Cardiac muscle cell (in vitro differentiated cells and primary cell): Measurements from ENCODE around the gene AP2A1. TPM values are rescaled to one million over a fixed set of nuclear protein-coding genes. Genes with fewer than 3 reads are reported as not detected.

Experiments used
- DNase-seq, 2 donors: peaks; one replicate each; pipeline versions ENCODE4 v3.0.0 to v3.0.0-alpha.2; 2010 to 2017; ENCODE audit warnings: low read depth in 1 of 2, low spot score in 1 of 2
- H3K27ac ChIP-seq: fragments of 200-600 bp; sonication (generic); 2 replicates; pipeline ENCODE4 v1.5.1; 2016
- H3K27me3 ChIP-seq: fragments of 200-600 bp; sonication (generic); 2 replicates; pipeline ENCODE4 v1.6.0; 2016; ENCODE audit warnings: control low read depth
- H3K36me3 ChIP-seq: fragments of 200-600 bp; sonication (generic); 2 replicates; pipeline ENCODE4 v1.5.1; 2016; ENCODE audit warnings: control low read depth
- H3K4me1 ChIP-seq: fragments of 200-600 bp; sonication (generic); 2 replicates; pipeline ENCODE4 v1.8.1; 2017; ENCODE audit warnings: low read depth, mild to moderate bottlenecking, mixed run types
- H3K4me3 ChIP-seq: fragments of 200-600 bp; sonication (generic); 2 replicates; pipeline ENCODE4 v1.5.1; 2016; ENCODE audit warnings: mild to moderate bottlenecking
- H3K9me3 ChIP-seq: fragments of 200-600 bp; sonication (generic); 2 replicates; pipeline ENCODE4 v1.5.1; 2017; ENCODE audit warnings: low read depth, mild to moderate bottlenecking, control low read depth
- CTCF ChIP-seq: IDR thresholded peaks from 2 replicates; pipeline ENCODE4 v1.5.1; 2012; ENCODE audit warnings: low read depth, mild to moderate bottlenecking, low read length
- polyA plus RNA-seq: library from polyadenylated mRNA; unstranded; fragments of >200 nt; fragmentation: Nextera tagmentation; extraction: Ambion mirVana; gene quantifications from 2 replicates; pipeline ENCODE4 v1.2.1, GENCODE V29; 2016
- total RNA-seq: library from RNA; depleted of rRNA; stranded (reverse); fragments of >200 nt; gene quantifications from 2 replicates; pipeline ENCODE4 v1.2.3, GENCODE V29; 2016

Gene AP2A1
- total and polyA plus RNA-seq, 2 experiments from 2014 or later = 78.0 to 153 TPM

GRCh38 chr19:49800771-49801170 lies 34.0 kb downstream of the AP2A1 start:
- no peak for TF ChIP-seq CTCF
- no peak for DNase-seq
- no peak overlapping the region for H3K4me3 ChIP-seq
- H3K4me1 ChIP-seq = no peaks in the 10 kb centered on the region
- no peaks in the 10 kb centered on the region for H3K27me3 ChIP-seq
- peaks cover 26% of the 10 kb centered on the region for H3K36me3 ChIP-seq
- no peak overlapping the region for H3K27ac ChIP-seq
- no peaks in the 10 kb centered on the region for H3K9me3 ChIP-seq

DNA sequence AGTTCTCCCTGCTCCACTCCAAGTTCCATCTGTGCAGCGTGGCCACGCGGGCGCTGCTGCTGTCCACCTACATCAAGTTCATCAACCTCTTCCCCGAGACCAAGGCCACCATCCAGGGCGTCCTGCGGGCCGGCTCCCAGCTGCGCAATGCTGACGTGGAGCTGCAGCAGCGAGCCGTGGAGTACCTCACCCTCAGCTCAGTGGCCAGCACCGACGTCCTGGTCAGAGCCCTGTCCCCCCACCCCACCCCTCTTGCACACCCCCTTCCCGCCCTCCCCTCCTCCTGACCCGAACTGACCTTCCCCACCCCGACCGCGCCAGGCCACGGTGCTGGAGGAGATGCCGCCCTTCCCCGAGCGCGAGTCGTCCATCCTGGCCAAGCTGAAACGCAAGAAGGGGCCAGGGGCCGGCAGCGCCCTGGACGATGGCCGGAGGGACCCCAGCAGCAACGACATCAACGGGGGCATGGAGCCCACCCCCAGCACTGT lies 34.6 kb downstream of the AP2A1 start:
- H3K4me3 ChIP-seq = peak overlapping the region; percentile 24
- no peak for TF ChIP-seq CTCF
- H3K27ac ChIP-seq = peak overlapping the region; percentile 7
- H3K27me3 ChIP-seq = no peaks in the 10 kb centered on the region
- no peak for DNase-seq
- no peaks in the 10 kb centered on the region for H3K9me3 ChIP-seq
- no peaks in the 10 kb centered on the region for H3K4me1 ChIP-seq
- peaks cover 25% of the 10 kb centered on the region for H3K36me3 ChIP-seq

DNA sequence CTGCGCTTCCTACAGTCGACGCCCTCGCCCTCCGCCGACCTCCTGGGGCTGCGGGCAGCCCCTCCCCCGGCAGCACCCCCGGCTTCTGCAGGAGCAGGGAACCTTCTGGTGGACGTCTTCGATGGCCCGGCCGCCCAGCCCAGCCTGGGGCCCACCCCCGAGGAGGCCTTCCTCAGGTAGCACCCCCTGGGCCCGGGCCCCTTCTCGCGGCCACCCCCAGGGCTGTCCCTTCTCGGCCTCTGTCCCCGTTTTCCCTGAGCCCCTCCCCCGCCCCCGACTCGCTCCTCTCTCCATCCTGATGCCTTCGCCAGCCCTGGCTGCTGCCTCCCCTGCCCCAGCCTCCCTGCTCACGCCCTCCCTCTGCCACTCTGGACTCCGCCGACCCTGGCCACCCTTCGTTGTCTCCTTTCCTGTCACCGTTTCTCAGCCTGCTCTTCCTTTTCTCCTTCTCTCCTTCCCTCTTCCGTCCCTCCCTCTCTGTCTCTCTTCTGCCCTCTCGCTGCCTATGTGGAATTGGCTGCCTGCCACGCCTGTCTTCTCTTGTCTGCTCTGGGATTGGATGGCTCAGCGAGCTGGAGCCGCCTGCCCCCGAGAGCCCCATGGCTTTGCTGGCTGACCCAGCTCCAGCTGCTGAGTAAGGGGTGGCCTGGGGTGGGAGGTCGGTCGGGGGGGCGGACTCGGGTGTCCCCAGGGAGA lies 35.3 kb downstream of the AP2A1 start:
- Histone ChIP-seq H3K9me3 (no peaks in the 10 kb centered on the region), H3K4me1 (no peaks in the 10 kb centered on the region), H3K4me3 (peak overlapping the region; percentile 24), H3K36me3 (peaks cover 23% of the 10 kb centered on the region), H3K27ac (peak overlapping the region; percentile 7), H3K27me3 (no peaks in the 10 kb centered on the region)
- DNase-seq = peak; percentile 92 to 93
- TF ChIP-seq CTCF = peak; percentile 37

DNA sequence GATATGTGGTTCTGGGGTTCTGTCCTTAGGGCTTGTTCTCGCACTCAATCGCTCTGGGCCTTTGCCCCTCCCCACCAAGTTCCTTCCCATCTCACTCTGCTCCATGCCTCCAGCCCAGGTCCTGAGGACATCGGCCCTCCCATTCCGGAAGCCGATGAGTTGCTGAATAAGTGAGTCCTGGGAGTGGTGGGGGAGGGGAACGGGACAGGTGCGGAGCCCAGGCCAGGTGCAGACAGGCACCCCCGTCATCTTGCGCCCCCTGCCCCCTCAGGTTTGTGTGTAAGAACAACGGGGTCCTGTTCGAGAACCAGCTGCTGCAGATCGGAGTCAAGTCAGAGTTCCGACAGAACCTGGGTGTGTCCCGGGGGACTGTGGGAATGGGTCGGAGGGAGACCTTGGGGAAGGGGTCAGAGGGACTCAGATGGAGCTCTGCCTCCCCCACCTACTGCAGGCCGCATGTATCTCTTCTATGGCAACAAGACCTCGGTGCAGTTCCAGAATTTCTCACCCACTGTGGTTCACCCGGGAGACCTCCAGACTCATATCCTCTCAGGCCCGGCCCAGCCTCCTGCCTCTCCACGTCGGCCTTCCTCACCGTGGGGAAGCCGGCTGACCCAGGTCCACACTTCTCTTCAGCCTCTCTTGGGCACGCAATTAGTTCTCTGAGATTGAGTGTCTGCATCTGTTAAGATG lies 36.2 kb downstream of the AP2A1 start:
- Histone ChIP-seq H3K36me3 (peaks cover 17% of the 10 kb centered on the region), H3K27me3 (no peaks in the 10 kb centered on the region), H3K27ac (no peak overlapping the region), H3K4me3 (no peak overlapping the region), H3K4me1 (no peaks in the 10 kb centered on the region), H3K9me3 (no peaks in the 10 kb centered on the region)
- no peak for DNase-seq
- no peak for TF ChIP-seq CTCF

GRCh38 chr19:49803529-49803856 lies 36.7 kb downstream of the AP2A1 start:
- Histone ChIP-seq H3K9me3 (no peaks in the 10 kb centered on the region), H3K27ac (no peak overlapping the region), H3K36me3 (peaks cover 17% of the 10 kb centered on the region)

More at GRCh38 chr19:49803529-49803856, 36.7 kb downstream of the AP2A1 start:
- H3K4me3 ChIP-seq = no peak overlapping the region
- H3K4me1 ChIP-seq = no peaks in the 10 kb centered on the region
- H3K27me3 ChIP-seq = no peaks in the 10 kb centered on the region
- no peak for DNase-seq
- TF ChIP-seq CTCF = no peak
